ENCODE data around the gene GREB1.

GRCh38 chr2:11602563-11603204 lies 68.8 kb downstream of the GREB1 start:
- TF ChIP-seq CTCF (IDR thresholded peaks at IDR 0.05; ENCODE audit: low read length), result no peak
- no peak for TF ChIP-seq EZH2 (IDR thresholded peaks at IDR 0.05; ENCODE audit: borderline replicate concordance, low read length)
